DMS53 treated with DMSO at 0.1 percent for 48 hours (cell line): ENCODE data around the gene SLC22A13.

ENCODE experiments used
- DNase-seq: peaks from one replicate; lab custom pipeline; 2025; ENCODE audit not compliant: unreplicated experiment; lab: John Stamatoyannopoulos, UW

SLC22A13 gene

GRCh38 chr3:38325256-38325655 lies 59.6 kb downstream of the SLC22A13 start:
- DNase-seq: no peak

- no peak for DNase-seq
Observed at GRCh38 chr3:38327335-38328009, 61.9 kb downstream of the SLC22A13 start.
